GM12873 (cell line): ENCODE measurements around the gene NQO1.

Experiments used
- TF ChIP-seq, protein P1 (sequence below): IDR thresholded peaks from 2 replicates; pipeline ENCODE4 v1.5.1; 2012; ENCODE audit warnings: low read depth, mild to moderate bottlenecking, moderate library complexity, low read length, control low read depth; ENCODE audit not compliant: insufficient read depth; ENCODE audit errors: missing control alignments

Gene NQO1

DNA sequence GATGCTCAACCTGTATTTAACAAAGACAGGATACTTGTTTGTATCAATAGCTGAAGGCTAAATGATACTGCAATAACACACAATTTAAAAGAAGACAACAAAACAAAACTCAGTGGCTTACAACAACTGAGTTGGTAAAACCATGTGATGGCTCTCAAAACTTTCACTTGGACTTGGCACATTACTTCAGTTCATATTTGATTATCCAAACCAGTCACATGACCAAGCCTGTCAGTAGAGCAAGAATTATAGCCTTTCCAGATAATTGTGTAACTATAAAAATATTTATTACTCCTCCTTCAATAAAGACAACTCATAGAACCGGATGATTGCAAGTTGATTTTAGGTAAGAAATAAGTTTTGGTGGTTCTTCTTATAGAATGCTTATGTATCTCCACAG is 56.8 kb downstream of the NQO1 start:
- TF ChIP-seq, protein P1, sequence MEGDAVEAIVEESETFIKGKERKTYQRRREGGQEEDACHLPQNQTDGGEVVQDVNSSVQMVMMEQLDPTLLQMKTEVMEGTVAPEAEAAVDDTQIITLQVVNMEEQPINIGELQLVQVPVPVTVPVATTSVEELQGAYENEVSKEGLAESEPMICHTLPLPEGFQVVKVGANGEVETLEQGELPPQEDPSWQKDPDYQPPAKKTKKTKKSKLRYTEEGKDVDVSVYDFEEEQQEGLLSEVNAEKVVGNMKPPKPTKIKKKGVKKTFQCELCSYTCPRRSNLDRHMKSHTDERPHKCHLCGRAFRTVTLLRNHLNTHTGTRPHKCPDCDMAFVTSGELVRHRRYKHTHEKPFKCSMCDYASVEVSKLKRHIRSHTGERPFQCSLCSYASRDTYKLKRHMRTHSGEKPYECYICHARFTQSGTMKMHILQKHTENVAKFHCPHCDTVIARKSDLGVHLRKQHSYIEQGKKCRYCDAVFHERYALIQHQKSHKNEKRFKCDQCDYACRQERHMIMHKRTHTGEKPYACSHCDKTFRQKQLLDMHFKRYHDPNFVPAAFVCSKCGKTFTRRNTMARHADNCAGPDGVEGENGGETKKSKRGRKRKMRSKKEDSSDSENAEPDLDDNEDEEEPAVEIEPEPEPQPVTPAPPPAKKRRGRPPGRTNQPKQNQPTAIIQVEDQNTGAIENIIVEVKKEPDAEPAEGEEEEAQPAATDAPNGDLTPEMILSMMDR: no peak

DNA sequence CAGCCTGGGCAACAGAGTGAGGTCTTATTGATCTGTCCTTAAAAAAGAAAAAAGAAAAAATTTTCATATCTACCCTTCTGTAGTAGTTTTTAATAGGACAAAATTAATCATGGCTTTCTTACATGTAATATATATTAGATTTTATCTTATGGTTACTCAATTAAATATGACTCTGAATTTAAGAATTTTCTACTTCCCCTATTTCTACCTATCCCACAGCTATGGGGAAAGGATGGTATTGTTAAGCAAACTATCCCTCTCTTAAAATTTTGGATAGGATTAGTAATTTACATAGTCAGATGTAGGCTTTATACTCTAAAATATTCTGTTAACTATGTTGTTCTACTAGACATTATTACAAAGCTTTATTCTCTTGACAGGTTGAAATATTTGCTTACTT is 62.5 kb downstream of the NQO1 start:
- TF ChIP-seq, protein P1: no peak

DNA sequence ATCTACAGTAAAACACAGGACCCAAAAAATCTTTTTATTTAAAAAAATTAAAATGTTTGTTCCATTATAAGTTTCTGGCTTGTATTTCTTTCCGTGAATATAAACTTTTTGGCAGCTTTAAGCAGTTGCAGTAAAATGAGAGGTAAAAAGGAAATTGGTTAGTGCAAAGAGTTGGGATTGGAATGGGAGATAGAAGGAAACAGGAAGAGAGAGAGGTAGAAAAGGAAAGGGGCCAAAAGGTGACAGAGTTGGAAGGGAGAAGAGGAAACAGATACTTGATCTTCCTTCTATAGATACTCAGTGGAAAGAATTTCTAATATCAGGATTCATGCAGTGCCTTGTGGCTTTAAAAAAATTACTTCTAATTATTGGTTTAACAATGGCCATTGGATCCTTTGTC is 63.5 kb downstream of the NQO1 start:
- TF ChIP-seq, protein P1: no peak

- TF ChIP-seq, protein P1: no peak
These were observed 66.2 kb downstream of the NQO1 start for GRCh38 chr16:69660166-69660565.
